Gastroesophageal sphincter (tissue), 3 donors: Measurements from ENCODE around the gene KCMF1.

Experiments
- EP300 ChIP-seq: sonication (generic); formaldehyde crosslinking; IDR thresholded peaks from one replicate; pipeline ENCODE4 v1.6.1; 2017; ENCODE audit warnings: antibody characterized with exemption, mild to moderate bottlenecking
- POLR2A ChIP-seq, 2 donors: fragments of 450-650 bp; IDR thresholded peaks; one replicate each; pipeline ENCODE4 v1.6.1; 2017; ENCODE audit warnings: antibody characterized with exemption in 2 of 2, mild to moderate bottlenecking in 2 of 2, moderate library complexity in 1 of 2
- POLR2AphosphoS5 ChIP-seq: sonication (generic); formaldehyde crosslinking; IDR thresholded peaks from one replicate; pipeline ENCODE4 v1.6.1; 2017; ENCODE audit warnings: antibody characterized with exemption
- TF ChIP-seq, protein P1 (sequence below), 4 experiments: fragments of 200-600 bp in 2 of 4; fragments of 450-650 bp in 2 of 4; sonication (generic) in 1 of 4; IDR thresholded peaks; one replicate each; pipeline ENCODE4 v1.5.1; 2017 to 2019; ENCODE audit warnings: antibody characterized with exemption in 4 of 4, mild to moderate bottlenecking in 2 of 4, moderate library complexity in 2 of 4

DNA sequence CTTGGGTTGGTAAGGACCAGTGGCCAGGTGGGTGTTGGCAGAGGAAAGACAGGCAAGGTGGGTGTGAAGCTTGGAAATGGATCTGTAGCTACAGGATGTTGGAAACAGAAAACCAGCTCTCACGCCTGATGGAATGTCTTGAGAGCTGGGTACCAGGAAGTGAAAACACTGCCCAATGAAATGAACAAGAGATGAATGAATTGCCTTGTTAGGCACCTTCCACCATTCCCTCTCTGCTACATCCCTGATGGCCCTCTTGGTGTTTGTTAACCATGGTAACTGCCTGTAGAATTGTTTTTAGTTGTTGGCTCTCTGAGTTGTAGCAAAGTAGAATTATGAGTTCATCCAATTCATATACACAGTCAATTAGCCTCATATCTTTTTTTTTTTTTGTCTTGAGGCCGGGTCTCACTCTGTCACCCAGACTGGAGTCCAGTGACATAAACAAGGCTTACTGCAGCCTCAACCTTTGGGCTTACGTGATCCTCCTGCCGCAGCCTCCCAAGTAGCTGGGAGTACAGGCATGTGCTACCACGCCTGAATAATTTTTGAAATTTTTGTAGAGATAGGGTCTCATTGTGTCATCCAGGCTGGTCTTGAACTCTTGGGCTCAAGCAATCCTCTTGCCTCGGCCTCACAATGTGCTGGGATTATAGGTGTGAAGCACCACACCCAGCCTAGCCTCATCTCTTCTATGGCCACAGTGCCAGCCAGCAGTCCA lies 9.5 kb downstream of the KCMF1 start:
- TF ChIP-seq POLR2A (IDR thresholded peaks at IDR 0.05), result no peak
- TF ChIP-seq, protein P1, sequence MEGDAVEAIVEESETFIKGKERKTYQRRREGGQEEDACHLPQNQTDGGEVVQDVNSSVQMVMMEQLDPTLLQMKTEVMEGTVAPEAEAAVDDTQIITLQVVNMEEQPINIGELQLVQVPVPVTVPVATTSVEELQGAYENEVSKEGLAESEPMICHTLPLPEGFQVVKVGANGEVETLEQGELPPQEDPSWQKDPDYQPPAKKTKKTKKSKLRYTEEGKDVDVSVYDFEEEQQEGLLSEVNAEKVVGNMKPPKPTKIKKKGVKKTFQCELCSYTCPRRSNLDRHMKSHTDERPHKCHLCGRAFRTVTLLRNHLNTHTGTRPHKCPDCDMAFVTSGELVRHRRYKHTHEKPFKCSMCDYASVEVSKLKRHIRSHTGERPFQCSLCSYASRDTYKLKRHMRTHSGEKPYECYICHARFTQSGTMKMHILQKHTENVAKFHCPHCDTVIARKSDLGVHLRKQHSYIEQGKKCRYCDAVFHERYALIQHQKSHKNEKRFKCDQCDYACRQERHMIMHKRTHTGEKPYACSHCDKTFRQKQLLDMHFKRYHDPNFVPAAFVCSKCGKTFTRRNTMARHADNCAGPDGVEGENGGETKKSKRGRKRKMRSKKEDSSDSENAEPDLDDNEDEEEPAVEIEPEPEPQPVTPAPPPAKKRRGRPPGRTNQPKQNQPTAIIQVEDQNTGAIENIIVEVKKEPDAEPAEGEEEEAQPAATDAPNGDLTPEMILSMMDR (IDR thresholded peaks at IDR 0.05), result no peak
- no peak for TF ChIP-seq POLR2AphosphoS5
- no peak for TF ChIP-seq EP300
